ENCODE data around the gene RNF111.
"Not testable (repeated sequence)": the region's sequence is repeated elsewhere in the genome, so short reads cannot be mapped to it uniquely, and the experiment has no call there.

RNF111 gene

DNA sequence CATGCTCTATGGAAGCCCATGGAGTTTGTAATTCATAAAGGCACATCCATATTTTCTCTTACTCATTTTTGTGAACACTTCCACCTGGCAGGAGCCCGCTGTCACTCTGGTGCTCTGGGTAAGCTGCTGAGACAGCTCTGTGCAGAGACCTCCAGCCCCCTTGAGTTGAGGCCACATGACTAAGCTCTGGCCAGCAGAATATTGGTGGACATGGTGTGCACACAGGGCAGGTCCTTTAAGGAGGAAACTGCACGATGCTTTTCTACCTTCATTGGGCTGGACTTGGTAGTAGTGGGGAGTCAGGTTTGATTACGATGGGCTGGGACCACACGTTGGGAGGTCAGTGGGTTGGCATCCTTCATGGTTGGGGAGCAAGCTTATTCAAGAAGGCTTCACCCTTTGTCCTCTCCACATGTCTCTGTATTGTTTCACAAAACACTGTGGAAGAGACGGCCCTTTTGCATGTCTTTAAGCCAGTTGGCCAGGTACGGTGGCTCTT, 146.5 kb downstream of the RNF111 start:
- DNase-seq (ENCODE audit: low spot score), result no peak

DNA sequence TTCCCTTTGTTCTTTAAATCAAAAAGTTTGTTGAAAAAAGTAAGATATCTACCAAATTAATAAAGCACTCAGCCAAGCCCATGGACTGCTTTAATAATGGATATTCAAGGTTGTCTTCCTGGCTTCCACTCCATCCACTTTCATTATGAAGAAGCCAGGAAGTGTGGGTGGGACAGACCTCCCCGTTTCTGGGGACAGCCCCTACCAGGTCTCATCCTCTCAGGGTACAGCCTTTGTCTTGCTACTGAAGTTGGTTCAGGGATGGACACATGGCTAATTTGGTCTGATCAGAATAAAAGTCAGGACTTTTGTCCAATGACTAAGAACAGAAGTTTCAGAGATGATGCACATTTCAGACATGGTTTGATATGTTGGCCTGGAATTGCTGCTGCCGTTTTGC, 150.1 kb downstream of the RNF111 start:
- no peak for DNase-seq (ENCODE audit: low spot score)

DNA sequence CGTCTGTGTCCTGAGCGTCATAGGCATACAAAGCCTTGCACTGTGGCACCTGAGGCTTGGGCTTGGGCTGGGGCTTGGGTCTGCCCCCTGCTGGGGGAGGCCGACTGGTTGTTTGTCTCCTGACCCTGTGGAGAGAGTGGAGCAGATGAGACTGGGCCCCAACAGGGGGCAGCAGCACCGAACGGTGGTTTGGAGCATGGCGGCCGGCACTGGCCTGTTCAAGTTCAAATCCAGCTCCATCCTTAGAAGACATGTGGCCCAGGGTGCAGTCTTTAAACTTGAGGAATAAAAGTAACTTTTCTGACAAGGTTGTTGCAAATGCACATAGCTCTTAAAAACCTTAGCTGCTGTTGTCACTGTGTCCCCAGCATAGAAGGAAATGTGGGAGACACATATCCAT, 150.8 kb downstream of the RNF111 start:
- peak; percentile 67 for DNase-seq (ENCODE audit: low spot score)

DNA sequence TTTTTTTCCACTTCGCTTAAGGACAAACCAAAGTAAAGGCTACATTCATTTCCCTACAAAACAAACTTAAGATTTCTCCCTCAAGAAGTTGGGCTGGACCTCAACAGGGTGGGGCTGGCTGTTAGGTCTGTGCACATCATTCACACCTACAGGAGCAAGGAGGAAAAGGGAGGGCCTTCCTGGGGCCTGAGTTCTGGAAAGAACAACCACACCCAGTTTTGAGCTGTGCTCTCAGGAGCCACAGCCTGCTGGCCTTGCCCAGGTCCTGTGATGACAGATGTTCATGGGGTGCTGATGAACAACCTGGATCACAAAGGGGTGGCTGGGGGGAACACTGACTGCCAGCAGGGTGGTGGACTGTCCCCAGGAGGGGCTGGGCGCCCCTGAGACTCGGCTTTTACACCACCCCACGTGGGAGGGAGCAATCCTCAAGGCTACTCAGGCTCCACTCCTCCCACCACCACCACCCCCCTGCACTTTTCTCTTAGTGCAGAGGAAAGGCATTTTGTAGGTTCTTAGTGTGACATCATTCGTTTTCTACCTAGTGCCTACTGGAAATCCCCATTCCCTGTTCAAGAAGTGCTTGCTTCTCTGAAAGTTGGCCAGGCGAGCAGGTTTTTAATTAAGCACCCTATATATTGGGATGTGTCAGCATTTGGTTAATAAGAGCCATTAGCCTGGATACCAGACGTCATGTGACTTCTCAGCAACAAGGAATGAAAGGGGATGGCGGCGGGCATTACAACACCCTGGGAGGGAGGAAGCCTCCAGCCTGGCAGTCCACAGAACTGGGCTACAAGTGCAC, 153.2 kb downstream of the RNF111 start:
- DNase-seq (ENCODE audit: low spot score), result no peak

DNA sequence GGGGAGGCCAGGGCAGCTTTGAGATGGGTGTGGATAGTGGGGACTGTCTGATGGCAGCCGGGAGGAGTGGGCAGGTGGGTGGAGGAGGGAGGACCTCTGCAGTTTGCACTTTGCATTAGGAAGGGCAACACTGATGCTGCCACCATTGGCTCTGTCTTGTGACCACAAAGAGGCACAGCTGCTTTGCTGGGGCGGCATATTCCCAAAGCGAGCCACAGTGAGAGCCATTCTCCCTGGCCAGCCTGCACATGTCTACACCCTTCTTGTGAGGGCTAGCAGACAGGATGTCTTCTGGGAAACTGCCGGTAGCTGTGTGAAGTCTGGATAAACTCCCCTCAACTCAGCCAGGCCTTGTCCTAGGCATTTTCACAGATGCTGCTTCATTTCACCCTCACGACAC, 155.8 kb downstream of the RNF111 start:
- DNase-seq (ENCODE audit: low spot score), result no peak

DNA sequence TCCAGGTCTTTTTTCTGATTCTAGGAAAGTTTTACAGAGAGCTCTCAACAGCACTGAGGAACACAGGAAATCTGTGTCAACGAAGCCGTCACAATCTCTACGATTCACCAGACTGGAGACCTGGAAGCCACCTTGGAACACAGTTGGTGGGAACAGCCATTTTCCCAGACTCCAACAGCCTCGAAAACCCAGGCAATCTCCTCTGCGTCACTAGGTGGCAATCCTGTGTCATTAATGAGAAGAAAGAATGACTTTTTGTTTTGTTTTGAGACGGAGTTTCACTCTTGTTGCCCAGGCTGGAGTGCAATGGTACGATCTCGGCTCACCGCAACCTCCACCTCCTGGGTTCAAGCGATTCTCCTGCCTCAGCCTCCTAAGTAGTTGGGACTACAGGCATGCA, 157.1 kb downstream of the RNF111 start:
- DNase-seq (ENCODE audit: low spot score), result not testable (repeated sequence)

All from ecto neural progenitor cell (in vitro differentiated cells).